HG02840 (cell line): ENCODE measurements around the gene TNF.

Experiments
- ATAC-seq: cut with Tn5 transposase; IDR thresholded peaks from one replicate; pipeline ENCODE4 v1.9.1; 2021; ENCODE audit warnings: mild to moderate bottlenecking, moderate library complexity, moderate number of reproducible peaks; ENCODE audit not compliant: unreplicated experiment, low FRiP score

Gene TNF

GRCh38 chr6:31622684-31623091 is 47.3 kb downstream of the TNF start:
- no peak for ATAC-seq

- no peak for ATAC-seq
Observed at GRCh38 chr6:31624070-31624469, 48.7 kb downstream of the TNF start.

- ATAC-seq, result no peak
Observed at GRCh38 chr6:31626952-31627351, 51.6 kb downstream of the TNF start.

- ATAC-seq, result no peak
Observed at GRCh38 chr6:31627690-31628287, 52.4 kb downstream of the TNF start.
